HG02642 (cell line): ENCODE measurements around the gene TMEM117.

ENCODE experiments used
- ATAC-seq: cut with Tn5 transposase; IDR thresholded peaks from one replicate; pipeline ENCODE4 v1.9.1; 2021; ENCODE audit warnings: mild to moderate bottlenecking; ENCODE audit not compliant: unreplicated experiment, poor library complexity

The TMEM117 gene

GRCh38 chr12:43835656-43836474 lies at the start of gene TMEM117:
TSS of gene TMEM117 (plus strand) at chr12:43836081.
- ATAC-seq = peak; percentile 83

DNA sequence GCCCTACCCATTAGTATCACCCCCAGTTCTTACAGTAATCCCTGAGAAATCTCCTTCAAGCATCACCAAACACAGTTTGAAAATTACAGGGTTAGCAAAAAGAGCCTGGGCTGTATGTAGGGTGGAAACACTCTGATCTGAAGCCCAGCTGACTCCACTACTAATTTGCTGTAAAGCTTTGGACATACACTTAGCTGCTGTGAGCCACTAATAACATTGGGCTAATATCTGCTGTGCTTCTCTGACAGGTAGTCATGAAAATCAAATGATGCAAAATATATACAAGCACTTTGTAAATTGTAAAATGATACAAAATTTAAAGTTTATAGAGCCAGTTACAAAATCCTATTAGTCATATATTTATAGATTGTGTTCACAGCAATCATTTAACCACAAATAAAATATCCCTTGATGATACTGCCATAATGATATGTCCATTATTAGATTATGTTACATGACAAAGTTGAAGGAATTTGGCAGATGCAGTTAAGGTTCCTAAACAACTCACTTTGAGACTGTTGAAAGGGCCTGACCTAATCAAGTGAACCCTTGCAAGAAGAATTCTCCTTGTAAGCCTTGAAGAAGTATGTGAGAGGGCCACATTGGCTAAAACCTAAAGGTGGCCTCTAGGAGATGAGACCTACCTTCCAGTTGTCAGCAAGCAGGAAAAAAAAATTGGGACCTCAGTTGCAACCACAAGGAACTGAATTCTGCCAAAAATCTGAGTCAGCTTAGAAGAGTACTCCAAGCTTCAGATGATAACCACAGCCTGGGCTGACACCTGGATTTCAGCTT lies 48.8 kb upstream of the TMEM117 start:
- no peak for ATAC-seq

DNA sequence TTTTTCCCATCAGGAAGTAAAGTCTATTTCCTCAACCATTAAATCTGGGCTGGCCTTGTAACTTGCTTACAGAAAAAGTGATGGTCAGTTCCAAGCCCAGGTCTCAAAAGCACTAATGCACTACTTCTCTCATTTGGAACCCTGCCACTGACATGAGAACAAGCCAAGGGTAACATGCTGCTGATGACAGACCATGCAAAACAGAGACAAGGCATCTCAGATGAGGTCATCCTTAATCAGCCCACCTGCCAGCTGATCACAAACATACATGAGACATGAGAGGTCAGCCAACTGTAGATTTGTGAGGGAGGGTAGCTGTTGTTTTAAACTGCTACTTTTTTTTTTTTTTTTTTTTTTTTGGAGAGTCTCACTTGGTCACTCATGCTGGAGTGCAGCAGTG lies 45.9 kb upstream of the TMEM117 start:
- ATAC-seq = no peak

- ATAC-seq = no peak
Measured at GRCh38 chr12:43795716-43796280, 40.1 kb upstream of the TMEM117 start.

- ATAC-seq = no peak
Measured at GRCh38 chr12:43797561-43798217, 38.2 kb upstream of the TMEM117 start.

- ATAC-seq = peak; percentile 18
Measured at GRCh38 chr12:43805149-43805859, 30.6 kb upstream of the TMEM117 start.

- ATAC-seq = peak; percentile 96
Measured at GRCh38 chr12:43805860-43806736, 29.8 kb upstream of the TMEM117 start, which contains the start of gene TWF1. TSS of gene TWF1 (minus strand) at chr12:43806317. CDS start at chr12:43806245, 72 bp downstream.

- ATAC-seq = no peak
Measured at GRCh38 chr12:43806737-43807072, 29.2 kb upstream of the TMEM117 start.

DNA sequence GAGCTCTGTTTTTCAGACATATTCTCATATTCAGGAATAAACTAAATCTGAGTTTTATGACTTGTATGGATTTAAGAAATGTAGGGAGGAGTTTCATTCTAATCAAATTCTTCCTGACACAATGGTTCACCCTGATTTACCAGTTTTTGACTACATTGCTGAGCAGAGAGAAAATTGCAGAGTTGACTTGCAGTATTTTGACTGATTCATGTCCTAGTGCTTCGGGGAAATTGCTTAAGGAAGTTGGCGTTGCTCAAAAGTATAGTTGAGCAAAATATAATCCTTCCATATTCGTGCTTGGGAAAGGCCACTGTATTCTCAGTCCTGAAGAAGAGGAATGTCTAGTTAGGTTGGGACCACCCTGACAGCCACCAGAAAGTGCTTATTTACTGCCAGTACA lies 28.5 kb upstream of the TMEM117 start:
- no peak for ATAC-seq

DNA sequence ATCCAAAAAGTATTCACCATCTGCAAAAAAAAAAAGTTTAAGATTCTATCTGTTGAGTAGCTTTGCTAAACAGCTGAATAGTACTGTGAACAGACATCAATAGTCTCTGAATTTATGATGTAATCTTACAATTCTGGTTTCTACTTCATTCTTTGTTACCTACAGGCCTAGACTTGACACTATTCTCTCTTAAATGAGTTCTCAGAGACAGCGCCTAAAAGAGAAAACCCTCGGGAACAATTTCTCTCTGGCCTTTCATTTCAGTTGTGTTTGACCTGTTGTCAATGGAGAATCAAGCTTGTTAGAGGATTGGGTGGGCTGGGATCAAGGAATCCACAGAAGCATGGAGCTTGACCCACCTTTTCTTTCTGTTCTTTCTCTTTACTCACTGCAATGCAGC lies 23.8 kb upstream of the TMEM117 start:
- no peak for ATAC-seq

- ATAC-seq = no peak
Measured at GRCh38 chr12:43812926-43813325, 23.0 kb upstream of the TMEM117 start.

DNA sequence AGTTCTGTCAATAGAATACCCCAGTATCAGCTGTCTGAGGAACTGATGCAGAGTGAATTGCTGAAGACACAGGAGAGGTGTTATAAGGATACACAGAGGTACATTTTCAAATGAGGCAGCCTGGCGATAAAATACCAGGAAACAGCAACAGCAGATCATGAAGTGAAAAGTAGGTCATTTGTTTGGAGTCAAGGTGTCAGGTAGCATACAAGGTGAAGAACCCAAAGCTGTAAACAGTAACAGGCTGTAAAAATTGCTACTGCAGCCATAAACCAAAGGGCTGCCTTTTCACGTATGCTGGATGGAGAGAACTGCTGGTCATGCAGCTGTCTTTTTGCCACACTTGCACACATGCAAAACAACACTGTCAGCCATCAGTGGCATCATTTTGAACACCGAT lies 20.5 kb upstream of the TMEM117 start:
- ATAC-seq = no peak

- no peak for ATAC-seq
Measured at GRCh38 chr12:43816168-43816567, 19.7 kb upstream of the TMEM117 start.

DNA sequence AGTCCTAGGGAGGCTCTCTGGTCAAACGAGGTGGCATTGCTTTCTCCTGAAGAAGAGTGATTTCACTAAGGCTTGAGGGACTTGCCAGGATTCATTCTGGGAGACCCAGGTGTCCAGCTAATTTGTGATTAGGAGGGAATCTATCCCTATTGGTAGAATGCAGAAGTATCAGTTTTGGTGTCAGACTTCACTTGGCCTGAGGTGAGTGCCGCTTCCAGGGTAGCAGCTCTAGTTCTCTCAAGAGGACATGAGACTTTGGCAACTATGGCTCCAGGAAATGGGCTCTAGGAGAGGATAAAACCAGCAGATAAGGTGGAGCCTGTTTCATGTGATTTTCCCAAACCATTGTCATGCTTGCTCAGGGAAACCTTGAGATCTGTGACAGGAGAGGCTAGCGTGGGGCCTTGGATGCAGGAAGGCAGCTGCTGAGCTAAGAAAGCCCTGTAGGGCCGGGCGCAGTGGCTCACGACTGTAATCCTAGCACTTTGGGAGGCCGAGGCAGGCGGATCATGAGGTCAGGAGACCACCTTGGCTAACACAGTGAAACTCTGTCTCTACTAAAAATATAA lies 11.6 kb upstream of the TMEM117 start:
- no peak for ATAC-seq

DNA sequence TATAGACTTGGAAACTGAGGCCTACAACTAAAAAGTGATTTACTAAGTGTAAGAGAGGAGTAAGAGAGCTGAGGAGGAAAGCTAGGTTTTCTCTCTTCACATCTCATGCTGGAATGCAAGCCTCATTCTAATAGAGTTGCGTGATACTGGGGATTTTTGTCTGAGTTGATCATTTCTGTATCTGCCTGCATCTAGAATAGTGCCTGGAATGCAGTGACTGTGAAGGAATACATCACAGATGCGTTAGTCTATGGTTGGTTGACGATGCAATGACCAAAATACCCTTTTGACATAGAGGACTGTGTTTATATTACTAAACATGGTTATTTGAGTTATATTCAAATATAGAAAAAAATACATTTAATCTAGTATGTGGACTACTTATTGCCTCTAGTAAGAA lies 9.2 kb upstream of the TMEM117 start:
- no peak for ATAC-seq

DNA sequence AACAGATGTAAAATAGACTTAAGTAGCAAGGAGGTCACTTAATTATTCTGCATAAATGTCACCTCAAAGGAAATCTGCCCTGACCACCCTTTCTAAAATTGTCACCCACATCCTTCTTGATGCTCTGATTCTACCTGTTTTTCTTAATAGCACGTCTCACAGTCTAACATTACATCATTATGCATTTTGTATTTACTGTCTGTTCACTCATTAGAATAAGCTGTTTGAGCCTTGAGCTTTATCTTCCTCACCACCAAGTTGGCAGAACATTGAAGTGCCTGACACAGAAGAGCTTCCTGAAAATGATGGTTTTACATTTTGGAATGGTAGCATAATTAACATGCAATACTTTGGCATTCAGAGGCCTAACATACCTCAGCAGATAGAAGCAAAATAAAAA lies 8.8 kb upstream of the TMEM117 start:
- no peak for ATAC-seq

GRCh38 chr12:43832463-43833168 lies 3.3 kb upstream of the TMEM117 start:
- no peak for ATAC-seq

- ATAC-seq = peak; percentile 17
Measured at GRCh38 chr12:43835264-43835655, 621 bp upstream of the TMEM117 start.
